Measurements from ENCODE around the gene SMLR1. TPM values are rescaled to one million over a fixed set of nuclear protein-coding genes. Genes with fewer than 3 reads are reported as not detected.

SMLR1 gene
- total and polyA plus RNA-seq, 7 donors: not detected

DNA sequence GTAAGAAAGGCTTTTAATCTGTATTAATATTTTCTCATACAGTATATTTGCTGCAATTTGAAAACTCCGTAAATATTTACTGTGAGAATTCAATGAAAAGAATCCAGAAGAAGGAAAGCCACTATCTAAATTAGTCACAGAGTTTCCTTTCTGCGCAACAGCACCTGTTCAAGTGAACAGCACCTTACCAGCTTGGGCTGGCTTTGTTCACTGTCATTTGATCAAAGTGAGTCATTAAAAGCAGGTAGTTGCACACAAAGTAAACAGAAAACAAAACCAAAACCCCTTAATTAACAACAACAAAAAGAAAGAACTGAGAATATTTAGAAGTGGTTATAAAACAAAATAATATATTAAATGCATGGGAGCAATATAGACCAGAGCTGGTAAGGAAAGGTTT, 12.8 kb downstream of the SMLR1 start:
- Histone ChIP-seq H3K27me3 (ENCODE audit: insufficient read depth in 3 of 3, low read length in 2 of 3) (no peaks in the 10 kb centered on the region), H3K4me3 (no peak overlapping the region), H3K27ac (no peak overlapping the region), H3K4me1 (no peaks in the 10 kb centered on the region), H3K9me3 (no peaks in the 10 kb centered on the region), H3K36me3 (ENCODE audit: insufficient read depth in 1 of 2, low read depth in 1 of 2) (no peaks in the 10 kb centered on the region)
- intact Hi-C loops (cut with DNase I): loop anchor here in 1 of 2 donors (10.0 kb wide), 1 partner anchor 515 kb away; no protein-coding TSS in a partner anchor
- DNase-seq (no peak), ATAC-seq (no peak)
- TF ChIP-seq, protein P1, sequence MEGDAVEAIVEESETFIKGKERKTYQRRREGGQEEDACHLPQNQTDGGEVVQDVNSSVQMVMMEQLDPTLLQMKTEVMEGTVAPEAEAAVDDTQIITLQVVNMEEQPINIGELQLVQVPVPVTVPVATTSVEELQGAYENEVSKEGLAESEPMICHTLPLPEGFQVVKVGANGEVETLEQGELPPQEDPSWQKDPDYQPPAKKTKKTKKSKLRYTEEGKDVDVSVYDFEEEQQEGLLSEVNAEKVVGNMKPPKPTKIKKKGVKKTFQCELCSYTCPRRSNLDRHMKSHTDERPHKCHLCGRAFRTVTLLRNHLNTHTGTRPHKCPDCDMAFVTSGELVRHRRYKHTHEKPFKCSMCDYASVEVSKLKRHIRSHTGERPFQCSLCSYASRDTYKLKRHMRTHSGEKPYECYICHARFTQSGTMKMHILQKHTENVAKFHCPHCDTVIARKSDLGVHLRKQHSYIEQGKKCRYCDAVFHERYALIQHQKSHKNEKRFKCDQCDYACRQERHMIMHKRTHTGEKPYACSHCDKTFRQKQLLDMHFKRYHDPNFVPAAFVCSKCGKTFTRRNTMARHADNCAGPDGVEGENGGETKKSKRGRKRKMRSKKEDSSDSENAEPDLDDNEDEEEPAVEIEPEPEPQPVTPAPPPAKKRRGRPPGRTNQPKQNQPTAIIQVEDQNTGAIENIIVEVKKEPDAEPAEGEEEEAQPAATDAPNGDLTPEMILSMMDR (IDR thresholded peaks at IDR 0.05): no peak
- 90 to 93% (median 93%) methylated on average over 2 of the region's 2 CpGs for WGBS, 3 donors

DNA sequence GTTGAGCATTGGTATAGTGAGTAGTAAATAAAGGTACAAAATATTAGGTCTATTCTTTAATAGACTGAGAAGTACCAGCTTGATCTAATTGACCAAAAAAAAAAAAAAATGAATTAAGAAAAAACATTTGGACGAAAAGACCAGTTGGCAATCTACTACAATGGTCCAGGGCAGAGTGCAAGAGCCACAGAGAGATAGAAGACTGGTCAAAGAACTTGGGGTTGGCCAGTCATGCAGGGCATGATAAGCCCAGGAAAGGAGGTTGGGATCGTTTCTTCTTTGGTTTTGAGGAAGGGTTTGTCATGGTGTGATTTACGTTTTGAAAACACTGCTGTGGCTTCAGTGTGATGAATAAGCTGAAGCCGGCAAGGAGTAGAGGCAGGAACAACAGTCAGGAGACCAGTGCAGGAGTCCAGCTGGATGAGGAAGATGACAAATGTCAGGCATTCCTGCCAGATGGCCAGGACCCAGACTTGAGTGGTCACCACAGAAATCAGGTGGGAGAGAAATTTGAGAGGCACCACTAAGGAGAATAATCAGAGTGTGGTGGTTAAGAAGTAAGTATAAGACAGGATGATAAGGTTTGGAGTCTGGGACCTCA, 14.0 kb downstream of the SMLR1 start:
- no peak overlapping the region for H3K4me3 ChIP-seq
- H3K27ac ChIP-seq: no peak overlapping the region
- ATAC-seq: no peak
- H3K36me3 ChIP-seq (ENCODE audit: insufficient read depth in 1 of 2, low read depth in 1 of 2): no peaks in the 10 kb centered on the region
- H3K9me3 ChIP-seq: no peaks in the 10 kb centered on the region
- TF ChIP-seq, protein P1 (IDR thresholded peaks at IDR 0.05): no peak
- no peak for DNase-seq
- 25 to 34% (median 27%) methylated on average over 4 of the region's 4 CpGs for WGBS, 3 donors
- intact Hi-C loops (cut with DNase I): loop anchor here in 1 of 2 donors (10.0 kb wide), 1 partner anchor 516 kb away; no protein-coding TSS in a partner anchor
- no peaks in the 10 kb centered on the region for H3K4me1 ChIP-seq
- H3K27me3 ChIP-seq (ENCODE audit: insufficient read depth in 3 of 3, low read length in 2 of 3): no peaks in the 10 kb centered on the region

DNA sequence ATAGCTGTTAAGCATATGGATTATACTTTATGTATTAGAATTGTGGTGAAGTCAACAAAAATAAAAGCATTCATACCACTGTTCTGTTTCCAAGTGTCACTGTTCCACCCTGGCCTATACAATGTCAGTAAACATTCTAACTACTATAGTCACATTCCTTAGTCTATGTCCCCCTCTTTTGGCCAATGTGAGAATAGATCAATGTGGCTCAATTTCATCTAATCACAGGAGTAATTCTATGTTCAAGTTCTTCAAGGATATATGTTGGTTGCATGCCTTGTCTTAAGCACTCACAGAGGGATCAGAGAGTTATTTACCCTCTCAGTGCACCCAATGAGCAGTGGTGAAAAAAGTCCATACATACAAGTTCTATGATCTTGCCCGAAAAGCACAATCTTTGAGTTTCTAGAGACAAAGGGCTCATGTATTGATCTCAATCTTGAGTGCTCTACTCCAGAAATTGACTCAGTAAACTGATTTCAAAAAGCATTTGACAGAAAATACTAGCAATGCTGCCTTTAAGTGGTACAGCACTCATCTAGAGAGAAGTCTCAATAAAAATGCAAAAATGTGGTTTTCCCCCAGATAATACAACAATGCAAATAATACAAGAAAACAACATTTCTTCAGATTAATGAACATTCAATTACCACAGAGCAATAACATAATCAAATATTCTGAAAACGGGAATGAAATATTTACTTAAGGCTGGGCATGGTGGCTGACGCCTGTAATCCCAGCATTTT, 16.5 kb downstream of the SMLR1 start:
- TF ChIP-seq, protein P1 (IDR thresholded peaks at IDR 0.05): peak; percentile 36
- Histone ChIP-seq H3K27me3 (ENCODE audit: insufficient read depth in 3 of 3, low read length in 2 of 3) (no peaks in the 10 kb centered on the region), H3K9me3 (no peaks in the 10 kb centered on the region), H3K4me3 (no peak overlapping the region), H3K27ac (no peak overlapping the region), H3K4me1 (no peaks in the 10 kb centered on the region), H3K36me3 (ENCODE audit: insufficient read depth in 1 of 2, low read depth in 1 of 2) (no peaks in the 10 kb centered on the region)
- no peak for ATAC-seq
- 76 to 85% (median 81%) methylated on average over 3 of the region's 3 CpGs for WGBS, 3 donors
- intact Hi-C loops (cut with DNase I): loop anchor here in 1 of 2 donors (10.0 kb wide), 1 partner anchor 519 kb away; no protein-coding TSS in a partner anchor
- no peak for DNase-seq

DNA sequence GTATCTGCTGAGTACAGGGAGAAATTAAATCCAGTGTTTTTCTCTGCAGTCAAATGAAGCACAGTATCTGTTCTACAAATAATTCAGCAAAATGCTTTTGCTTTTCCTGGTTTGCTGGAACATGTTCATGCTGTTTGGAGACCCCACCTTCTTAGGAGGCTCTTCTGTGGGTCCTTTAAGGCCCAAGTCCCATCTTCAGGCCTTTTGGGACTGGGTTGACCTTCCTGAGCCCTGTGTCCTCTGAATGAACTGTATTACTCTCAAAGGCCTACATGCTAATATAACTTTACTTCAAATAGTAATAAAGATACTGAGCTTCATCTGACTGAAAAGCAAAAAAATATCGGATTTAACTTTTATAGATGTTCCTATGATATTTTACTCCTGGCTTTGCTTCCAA, 19.3 kb downstream of the SMLR1 start:
- no peaks in the 10 kb centered on the region for H3K27me3 ChIP-seq (ENCODE audit: insufficient read depth in 3 of 3, low read length in 2 of 3)
- no peaks in the 10 kb centered on the region for H3K36me3 ChIP-seq (ENCODE audit: insufficient read depth in 1 of 2, low read depth in 1 of 2)
- no peak for ATAC-seq
- no peak overlapping the region for H3K4me3 ChIP-seq
- H3K4me1 ChIP-seq: no peaks in the 10 kb centered on the region
- 61 to 79% (median 64%) methylated on average over 1 of the region's 1 CpG for WGBS, 3 donors
- TF ChIP-seq, protein P1 (IDR thresholded peaks at IDR 0.05): no peak
- DNase-seq: no peak
- H3K27ac ChIP-seq: no peak overlapping the region
- H3K9me3 ChIP-seq: no peaks in the 10 kb centered on the region
- intact Hi-C loops (cut with DNase I): loop anchor here in 1 of 2 donors (10.0 kb wide), 1 partner anchor 522 kb away; no protein-coding TSS in a partner anchor

Data from psoas muscle (tissue), 8 donors.